GM19035 (cell line): ENCODE measurements around the gene UBL4B.
"Not testable (repeated sequence)": the region's sequence is repeated elsewhere in the genome, so short reads cannot be mapped to it uniquely, and the experiment has no call there.

Experiments used
- ATAC-seq: cut with Tn5 transposase; IDR thresholded peaks from one replicate; pipeline ENCODE4 v1.9.1; 2021; ENCODE audit not compliant: unreplicated experiment

Gene UBL4B, protein sequence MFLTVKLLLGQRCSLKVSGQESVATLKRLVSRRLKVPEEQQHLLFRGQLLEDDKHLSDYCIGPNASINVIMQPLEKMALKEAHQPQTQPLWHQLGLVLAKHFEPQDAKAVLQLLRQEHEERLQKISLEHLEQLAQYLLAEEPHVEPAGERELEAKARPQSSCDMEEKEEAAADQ

DNA sequence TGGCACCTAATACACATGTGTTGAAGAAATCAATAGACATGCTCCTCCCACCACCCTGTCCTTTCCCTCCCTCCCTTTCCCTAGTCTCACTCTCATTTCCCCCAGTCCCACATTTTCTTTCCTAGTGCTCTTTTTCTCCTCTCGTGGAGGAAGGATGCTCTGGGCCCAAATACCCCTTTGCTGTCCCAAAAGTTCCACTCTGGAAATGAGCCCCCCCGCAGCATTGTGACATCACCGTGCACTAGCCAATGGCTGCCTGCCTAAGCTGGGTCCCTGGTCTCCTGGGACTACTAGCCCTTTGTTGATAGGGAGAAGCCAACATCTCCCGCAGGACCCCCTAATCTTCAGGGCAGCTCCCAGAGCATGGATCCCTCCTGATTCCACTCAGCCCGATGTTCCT is at the start of gene UBL4B:
UBL4B (plus strand) TSS at position 301 of the 400 bp plus-strand sequence; CDS start at position 393, 92 bp downstream.
- ATAC-seq, result no peak

GRCh38 chr1:110062612-110063011 is 49.6 kb upstream of the UBL4B start:
- no peak for ATAC-seq

GRCh38 chr1:110063781-110064180 is 48.5 kb upstream of the UBL4B start:
- ATAC-seq, result no peak

DNA sequence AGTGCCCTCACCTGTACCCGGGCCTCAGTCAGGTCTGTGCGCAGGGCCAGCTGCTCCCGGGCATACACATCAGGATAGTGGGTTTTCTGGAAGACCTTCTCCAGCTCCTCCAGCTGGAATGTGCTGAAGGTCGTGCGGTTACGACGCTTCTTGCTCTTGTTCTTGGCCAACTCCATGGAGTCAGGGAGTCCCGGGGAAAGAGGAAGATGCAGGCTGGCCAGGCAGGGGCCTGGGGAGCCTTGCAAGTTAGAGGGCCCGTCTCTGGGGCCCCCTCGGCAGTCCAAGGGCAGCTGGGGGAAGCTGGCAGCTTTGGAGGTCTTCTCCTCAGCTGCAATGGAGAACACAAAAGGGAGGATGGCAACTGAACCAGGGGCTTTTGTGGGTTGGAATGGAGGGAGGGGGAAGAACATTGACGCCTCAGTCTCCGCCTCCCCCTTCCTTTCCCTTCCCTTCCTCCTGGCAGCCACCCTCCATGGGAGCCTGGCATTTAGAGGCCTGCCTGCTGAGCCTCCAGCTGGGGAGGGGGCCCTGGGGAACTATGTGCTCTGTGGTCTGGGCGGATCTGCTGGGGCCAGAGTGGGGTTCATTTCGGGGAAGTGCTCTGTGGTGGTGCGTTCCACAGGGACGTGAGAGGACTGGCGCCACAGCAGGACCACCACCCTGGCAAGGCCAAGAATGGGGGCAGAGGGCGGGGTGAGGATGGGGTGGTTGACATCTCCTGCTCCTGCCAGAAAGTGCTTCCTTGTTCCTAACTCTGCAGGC is 47.5 kb upstream of the UBL4B start:
- no peak for ATAC-seq

GRCh38 chr1:110065841-110066240 is 46.4 kb upstream of the UBL4B start:
- no peak for ATAC-seq

GRCh38 chr1:110067479-110067892 is 44.8 kb upstream of the UBL4B start:
- ATAC-seq, result no peak

- ATAC-seq, result no peak
Observed at GRCh38 chr1:110067893-110068645, 44.2 kb upstream of the UBL4B start.

- ATAC-seq, result no peak
Observed at GRCh38 chr1:110068646-110069403, 43.4 kb upstream of the UBL4B start.

DNA sequence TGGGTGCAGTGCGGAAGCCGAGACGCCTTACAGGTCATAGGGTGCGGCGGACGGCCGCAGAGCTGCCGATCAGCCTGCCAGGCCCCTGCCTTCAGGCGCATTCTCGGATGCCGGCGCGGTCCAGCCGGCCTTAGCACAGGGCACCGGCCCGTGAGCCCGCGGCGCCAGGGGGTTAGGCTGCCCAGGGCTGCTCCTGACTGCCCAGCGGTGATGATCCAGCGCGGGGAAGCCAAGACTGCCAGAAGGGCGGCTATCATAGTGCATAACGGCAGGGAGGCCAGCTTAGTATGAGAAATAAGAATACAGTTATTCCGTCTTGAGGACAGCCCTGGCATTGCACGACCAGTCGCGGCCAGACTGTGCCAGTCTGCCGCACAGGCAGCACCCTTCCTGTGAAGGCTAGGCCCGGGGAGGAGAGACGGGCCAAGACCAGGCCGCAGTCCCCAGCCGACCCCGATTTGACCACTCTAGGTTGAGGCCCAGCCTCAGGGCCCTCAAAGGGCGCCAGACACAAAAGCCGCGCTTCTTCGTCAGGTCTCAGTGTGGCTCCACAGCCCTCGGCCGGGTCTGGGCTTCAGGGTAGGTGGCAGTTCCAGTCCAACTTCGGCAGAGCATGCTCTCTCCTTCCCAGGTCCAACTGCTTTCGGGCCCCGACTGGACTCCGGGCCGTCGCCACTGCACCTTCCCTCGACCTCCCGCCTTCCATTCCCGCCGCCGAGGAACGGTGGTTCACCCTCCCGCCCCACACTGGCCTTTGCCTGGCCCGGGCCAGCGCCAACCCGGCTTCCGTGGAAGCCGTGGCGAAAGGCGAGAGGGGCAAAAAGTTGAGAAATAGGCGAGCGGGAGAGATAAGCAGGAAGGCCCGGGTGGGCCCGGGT is 42.6 kb upstream of the UBL4B start:
- ATAC-seq, result no peak

- no peak for ATAC-seq
Observed at GRCh38 chr1:110070282-110070669, 42.0 kb upstream of the UBL4B start.

DNA sequence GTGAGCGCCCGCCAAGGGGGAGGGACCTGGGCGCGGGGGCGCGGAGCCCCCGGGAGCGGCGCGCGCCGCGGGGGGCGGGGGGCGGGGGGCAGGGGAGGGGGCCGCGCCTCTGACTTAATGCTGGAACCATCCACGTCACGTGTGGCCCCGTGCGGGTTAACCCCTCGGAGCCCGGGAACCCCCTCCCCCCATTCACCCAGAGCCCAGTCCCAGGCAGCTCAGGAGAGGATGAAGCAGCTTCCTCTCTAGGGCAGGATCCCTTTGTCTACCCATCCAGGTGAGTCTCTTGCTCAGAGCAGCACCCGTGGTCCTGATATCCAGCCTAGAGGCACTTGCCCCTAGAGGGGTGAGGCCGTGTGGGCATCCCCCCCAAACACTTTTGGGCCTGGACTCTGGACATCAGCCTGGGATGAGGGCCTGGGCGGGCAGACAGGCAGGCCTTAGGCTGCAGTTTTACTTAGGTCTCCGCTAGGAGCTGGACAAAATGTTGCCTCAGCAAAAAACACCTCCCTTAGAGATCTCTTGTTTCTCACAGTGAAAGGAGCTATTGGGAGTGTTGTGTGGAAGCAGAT is 41.5 kb upstream of the UBL4B start, which contains the start of gene ALX3:
ALX3 (minus strand) TSS at position 2 of the 572 bp plus-strand sequence. CDS start 60 bp downstream, outside the sequence.
- ATAC-seq, result no peak

- ATAC-seq, result no peak
Observed at GRCh38 chr1:110074166-110074565, 38.1 kb upstream of the UBL4B start.

GRCh38 chr1:110076789-110077500 is 35.3 kb upstream of the UBL4B start:
- ATAC-seq, result no peak

DNA sequence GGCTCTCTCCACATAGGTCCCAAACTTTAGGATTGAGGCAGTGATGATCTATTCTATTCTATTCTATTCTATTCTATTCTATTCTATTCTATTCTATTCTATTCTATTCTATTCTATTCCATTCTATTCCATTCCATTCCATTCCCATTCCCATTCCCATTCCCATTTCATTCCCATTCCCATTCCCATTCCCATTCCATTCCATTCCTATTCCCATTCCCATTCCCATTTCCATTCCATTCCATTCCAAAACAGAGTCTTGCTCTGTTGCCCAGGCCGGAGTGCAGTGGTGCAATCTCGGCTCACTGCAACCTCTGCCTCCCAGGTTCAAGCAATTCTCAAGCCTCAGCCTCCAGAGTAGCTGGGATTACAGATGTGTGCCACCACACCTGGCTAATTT is 32.2 kb upstream of the UBL4B start:
- not testable (repeated sequence) for ATAC-seq

DNA sequence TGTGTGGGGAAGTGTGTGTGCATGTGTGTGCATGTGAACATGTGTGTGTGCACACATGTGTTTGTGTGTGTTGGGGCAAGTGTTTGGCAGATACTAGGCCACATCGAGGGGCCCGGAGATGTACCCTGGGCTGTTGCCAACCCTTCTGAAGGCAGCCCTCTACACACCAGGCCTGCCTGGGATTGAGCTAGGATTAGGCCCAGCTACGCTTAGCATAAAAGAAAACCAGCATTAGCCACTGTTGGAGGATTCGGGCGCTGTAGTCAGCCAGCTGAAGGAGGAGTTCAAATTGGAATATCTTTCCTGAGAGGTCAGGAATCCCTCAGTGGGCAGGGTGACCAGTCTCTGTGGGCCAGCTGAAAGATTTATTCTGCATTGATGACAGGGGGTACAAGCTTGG is 31.2 kb upstream of the UBL4B start:
- no peak for ATAC-seq

DNA sequence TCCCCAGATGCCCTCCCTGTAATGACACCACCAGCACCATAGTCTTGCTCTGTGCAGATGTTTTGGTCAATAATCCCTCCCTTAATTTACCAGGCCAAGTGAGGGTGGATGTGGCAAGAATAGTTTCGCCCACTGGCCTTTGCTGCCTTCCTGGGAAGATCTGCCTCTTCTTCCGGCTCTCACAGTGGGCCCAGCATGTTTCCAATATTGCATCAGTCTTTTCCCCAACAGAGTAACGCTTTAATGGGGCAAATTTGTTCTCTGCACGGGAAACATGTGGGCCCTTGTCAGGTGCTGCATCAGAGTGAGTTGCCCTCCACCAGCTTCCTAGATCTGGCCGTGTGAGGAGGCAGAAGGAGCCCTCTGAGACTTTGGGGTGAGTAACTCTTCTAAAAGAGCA is 29.8 kb upstream of the UBL4B start:
- no peak for ATAC-seq

DNA sequence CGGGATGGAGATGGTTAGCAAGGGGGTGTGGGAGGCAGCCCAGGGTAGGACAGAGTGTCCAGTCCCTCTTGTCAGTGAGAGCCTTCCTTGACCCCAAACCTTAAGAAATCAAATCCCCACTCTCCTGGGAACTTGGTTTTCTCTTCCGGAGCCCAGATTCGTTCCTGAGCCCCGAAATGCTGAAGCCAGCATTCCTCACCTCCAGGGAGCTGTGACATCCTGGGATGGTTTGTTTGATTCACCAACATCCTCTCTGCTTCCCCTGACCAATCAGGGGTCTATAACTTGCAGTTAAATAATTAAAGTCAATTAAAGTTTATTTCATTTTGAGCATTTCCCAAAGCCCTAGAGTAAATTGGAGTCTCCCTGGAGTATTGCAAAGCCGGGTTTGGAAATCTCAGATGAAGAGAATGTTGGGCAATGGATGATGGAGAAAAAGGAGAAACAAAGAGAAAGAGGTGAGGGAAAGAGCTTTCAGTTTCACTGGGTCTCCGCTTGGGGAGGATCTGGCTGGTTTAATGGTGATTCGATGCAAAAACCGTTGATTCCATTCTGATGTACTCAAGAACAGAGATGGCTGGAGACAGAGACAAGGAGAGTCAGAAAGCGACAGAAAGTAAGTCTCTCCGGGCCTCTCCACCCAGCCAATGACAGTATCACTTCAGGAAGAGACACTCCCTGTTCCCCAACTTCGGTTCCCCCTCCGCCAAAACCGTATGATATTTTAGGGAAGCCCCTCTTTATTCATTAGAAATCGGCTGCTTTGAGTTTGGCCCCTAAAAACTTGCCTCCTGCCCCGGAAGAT is 29.0 kb upstream of the UBL4B start:
- no peak for ATAC-seq

DNA sequence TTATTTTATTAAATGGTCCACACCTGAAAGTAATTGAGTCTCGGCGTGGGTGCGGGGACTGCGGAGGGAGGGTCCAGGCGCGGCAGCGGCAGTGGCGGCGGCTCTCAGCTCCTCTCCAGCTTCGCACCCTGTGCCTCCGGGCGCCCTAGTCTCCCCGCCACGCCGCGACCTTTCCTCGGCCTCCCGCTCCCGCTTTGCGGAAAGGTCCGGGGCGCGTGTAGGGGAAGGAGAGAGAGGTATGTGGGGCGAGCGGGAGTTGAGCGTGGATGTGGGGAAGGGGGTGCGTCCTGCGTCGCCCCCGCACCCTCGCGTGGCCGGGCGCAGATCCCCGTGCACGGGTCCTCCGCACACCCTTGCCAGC is 28.4 kb upstream of the UBL4B start:
- no peak for ATAC-seq
